TTC549 (cell line): Measurements from ENCODE around the gene RHD.
"Not testable (repeated sequence)": the region's sequence is repeated elsewhere in the genome, so short reads cannot be mapped to it uniquely, and the experiment has no call there.

ENCODE experiments used
- FAIRE-seq: peaks from 2 replicates; lab custom pipeline; 2012; peaks lifted over from hg19 to GRCh38; lab: Jason Lieb, UNC

The RHD gene

DNA sequence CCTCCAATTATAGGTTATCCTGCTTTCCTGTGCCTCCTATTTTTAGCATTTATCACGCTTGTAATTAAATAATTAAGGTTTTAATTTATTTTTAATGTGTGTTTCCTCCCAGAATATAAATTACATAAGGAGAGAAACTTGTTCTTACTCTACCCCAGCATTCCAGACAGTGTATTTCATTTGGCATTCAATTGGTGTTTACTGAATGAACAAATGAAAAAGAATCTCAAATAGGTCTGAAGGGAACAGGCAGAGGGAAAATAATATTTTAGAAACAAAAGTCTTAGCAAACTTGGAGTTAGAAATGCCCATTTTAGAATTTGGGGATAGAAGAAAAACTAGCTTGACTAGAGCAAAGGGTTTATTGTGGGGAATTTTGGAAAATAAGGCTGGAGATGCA, 15.1 kb upstream of the RHD start:
- FAIRE-seq = no peak

DNA sequence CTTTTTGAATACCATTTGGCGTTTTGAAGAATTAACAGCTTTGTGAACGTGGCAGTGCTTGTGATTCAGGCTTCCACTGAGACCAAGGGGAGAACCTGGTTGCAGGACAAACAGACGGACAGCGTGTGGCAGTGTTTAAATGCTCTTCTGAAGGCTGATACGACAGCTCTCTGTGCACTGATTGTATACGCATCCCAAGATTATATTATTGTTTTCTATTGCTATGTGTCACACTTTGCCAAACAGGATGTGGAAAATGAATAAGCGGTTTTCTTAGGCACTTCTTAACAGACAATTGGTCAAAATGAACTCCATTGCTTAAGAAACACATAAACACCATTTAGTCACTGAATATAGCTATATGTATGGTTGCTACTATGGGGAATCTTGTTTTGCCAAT, 12.5 kb upstream of the RHD start:
- not testable (repeated sequence) for FAIRE-seq

DNA sequence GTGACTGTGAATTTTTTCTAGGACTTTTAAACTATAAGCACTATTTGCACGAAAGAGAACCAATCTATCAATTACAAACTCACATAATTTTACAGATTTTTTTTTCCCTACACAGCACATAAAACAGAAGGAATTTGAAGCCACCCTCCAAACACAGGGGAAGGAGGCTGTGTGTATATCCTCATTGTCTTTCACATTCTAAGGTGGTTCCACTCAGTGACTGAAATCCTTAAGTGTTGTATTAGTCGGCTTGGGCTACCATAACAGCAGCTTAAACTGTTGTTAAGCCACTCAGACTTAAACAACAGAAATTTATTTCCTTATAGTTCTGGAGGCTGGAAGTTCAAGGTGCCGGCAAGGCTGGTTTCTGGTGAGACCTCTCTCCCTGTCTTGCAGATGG, 12.0 kb upstream of the RHD start:
- FAIRE-seq = not testable (repeated sequence)

DNA sequence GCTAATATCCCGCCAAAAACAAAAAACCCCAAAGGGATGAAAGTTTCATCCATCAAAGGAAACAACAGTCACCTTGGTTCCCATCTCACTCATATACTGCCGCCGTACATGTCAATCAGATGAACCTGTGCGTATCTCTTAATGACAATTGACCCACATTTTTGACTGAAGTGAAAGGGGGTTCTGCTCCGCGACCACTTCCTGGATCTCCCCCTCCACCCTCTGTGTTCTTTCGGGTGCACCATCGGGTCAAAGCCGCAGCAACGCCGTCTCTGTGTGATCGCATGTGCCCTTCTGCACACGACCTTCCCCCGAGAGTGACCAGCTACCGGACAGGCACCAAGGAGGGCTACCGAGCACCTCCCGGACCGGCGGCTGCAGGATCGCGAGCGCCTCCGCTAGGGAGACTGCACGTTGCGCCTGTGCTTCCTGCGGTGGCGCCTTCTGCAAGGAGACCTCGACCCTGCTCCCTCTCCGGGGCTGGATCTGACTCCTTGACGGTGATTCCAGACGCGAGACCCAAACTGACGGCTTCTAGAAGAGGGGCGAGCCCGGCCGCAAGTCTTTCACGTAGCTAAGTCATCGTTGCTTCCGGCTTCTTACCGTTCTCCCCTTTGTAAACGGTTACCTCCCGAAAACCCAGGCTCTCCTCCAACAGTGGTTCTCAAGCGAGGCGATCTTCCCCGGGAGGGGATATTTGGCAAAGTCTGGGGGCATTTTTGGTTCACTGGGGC, 5.6 kb upstream of the RHD start:
- not testable (repeated sequence) for FAIRE-seq

DNA sequence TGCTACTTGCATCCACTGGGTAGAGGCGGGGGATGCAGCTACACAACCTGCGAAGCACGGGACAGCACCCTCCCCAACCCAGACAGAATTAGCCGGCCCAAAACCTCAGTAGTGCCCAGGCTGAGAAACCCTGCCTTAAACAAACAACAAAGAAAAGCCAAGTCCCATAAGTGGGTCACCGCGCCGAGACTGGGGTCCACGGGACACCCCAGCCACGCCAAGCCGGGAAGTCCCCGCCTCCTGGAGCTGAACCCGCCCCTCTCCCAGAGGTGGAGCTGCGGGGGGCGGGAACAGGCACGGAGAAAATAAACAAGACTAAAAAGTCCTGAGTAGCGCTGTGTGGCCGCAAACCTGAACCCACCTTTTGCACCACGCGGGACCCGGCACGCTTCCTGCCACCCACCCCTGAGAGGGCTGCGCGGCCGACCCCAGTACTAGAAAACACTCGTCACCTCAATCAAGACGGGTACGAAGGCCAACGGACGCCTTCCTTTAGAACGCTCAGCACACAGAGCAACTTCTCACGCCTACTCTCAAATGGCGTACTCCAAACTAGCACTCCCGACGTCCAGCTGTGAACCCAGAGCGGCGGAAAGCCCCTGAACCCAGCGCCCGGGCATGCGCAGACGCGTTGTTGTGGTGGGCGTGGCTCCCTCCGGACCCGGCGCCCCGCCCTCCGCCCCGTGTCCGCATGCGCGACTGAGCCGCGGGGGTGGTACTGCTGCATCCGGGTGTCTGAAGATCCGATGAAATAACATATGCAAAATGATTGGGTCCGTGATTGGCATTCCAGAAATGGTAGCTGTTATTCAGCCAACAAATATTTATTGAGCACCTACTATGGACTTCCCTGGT, 4.8 kb upstream of the RHD start:
- FAIRE-seq = peak; percentile 89

DNA sequence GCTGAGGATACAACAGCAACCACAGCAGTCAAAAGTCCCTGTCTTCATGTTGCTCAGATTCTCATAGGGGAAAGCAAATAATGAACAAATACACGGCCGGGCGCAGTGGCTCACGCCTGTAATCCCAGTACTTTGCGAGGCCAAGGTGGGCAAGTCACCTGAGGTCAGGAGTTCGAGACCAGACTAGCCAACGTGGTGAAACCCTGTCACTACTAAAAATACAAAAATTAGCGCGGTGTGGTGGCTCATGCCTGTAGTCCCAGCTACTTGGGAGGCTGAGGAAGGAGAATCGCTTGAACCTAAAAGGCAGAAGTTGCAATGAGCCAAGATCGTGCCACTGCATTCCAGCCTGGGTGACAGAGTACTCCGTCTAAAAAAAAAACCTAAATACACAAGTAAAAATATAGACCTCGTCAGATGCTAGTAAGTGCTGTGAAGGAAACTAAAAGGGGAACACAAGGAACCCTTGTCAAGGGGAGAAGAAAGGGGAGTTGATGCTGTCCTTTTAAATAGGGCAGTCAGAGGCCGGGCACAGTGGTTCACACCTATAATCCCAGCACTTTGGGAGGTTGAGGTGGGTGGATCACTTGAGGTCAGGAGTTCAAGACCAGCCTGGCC, 4.1 kb upstream of the RHD start:
- not testable (repeated sequence) for FAIRE-seq

DNA sequence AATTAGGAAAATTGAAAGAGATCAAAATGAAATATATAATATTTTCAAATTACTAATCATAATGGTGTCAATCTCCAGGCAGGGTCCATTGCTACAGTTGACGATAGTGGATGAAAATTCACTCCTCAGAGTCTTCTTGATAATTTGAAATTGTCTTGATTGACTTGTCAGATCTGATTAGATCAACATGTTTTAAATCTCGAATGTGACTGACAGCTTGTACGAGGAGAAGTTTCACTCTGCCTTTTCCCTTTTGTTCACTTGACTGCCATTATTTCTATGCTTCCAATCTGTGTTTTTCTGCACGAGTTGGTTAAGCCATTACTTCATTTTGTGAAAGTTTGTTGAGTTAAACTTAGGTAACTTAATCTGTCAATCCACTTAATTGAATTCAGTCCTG, 3.3 kb downstream of the RHD start:
- FAIRE-seq = peak; percentile 28

DNA sequence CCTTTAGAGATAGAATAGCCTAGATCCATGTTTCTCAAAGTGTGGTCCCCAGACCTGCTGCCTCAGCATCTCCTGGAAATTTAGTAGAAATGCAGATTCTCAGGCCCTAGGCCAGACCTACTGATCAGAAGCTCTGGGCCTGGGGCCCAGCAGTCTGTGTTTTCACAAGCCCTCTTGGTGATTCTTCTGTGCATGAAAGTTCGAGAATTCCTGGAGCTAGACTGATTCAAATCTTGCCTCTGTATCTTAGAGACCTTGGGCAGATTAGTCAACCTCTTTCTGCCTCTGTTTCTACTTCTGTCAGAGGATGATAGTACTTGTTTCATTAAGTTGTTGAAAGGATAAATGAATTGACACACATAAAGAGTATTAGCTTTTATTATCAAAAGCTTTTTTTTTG, 5.0 kb downstream of the RHD start:
- not testable (repeated sequence) for FAIRE-seq

DNA sequence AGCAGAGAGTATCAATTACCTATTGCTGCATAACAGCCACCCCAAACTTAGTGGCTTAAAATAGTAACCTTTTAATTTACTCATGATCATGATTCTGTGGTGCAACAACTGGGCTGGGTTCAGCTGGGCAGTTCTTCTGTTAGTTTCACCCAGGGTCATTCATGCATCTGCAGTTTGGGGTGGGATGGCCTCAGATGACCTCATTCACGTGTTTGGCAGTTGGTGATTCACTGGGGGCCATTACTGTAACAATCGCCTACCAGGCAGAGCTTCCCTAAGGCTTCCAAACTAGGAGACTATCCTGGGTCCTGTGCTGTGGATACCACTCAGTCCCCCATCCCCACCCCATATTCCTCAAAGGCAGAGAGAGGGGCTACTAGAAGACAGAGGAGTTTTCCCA, 6.0 kb downstream of the RHD start:
- FAIRE-seq = not testable (repeated sequence)

DNA sequence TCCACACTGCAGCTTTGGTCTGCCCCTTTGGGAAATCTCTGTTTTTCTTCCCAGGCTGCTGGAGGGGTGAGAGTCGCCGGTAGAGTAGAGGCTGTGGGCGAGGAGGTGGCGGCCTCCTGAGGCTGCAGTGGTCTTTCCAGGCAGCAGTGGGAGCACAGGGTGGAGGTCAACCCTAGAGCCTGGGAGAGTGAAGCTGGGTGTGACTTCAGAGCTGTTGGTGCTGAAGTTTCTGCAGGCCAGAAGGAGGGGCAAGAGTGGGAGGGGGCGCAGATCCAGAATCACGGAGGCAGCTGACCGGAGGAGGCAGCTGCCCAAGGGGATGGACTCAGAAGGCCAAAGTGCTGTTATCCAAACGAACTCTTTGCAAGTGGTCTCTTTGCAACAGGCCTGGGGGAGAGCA, 6.5 kb downstream of the RHD start:
- FAIRE-seq = not testable (repeated sequence)

DNA sequence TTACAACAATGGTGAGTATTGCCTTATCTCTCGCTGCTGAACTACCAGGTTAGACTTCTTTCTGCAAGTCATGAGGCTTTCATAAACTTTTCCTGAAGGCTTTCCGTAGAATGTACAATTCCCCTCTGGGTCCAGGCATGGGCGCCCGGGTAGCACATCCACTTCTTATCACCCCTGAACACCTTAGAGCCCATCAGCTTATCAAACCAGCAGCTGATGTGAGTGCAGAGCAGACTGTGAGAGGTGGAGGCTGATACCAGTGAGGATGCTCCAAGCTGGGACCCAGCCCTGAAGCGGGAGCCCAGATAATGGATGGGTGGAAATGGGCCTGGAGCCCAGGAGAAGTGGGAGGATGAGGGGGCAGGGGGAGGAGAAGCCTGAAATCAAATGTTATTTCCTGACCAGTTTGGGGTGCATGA, 7.4 kb downstream of the RHD start:
- FAIRE-seq = not testable (repeated sequence)

DNA sequence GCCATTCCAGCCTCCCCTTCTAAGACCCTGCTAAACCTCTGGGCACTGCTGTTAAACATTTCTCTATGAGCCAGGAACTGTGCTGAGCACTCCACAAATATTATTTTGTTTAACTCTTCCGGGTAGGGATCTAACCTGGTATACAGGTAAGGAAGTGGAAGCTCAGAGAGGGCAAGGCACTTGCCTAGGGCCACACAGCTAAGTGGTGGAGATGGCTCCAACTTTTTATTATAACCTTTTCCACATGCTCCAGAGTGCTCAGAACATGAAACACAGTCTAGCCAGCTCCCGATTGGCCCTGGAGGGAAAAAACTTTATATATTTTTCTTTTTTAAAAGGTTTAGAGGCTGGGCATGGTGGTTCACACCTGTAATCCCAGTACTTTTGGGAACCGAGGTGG, 13.6 kb downstream of the RHD start:
- not testable (repeated sequence) for FAIRE-seq

DNA sequence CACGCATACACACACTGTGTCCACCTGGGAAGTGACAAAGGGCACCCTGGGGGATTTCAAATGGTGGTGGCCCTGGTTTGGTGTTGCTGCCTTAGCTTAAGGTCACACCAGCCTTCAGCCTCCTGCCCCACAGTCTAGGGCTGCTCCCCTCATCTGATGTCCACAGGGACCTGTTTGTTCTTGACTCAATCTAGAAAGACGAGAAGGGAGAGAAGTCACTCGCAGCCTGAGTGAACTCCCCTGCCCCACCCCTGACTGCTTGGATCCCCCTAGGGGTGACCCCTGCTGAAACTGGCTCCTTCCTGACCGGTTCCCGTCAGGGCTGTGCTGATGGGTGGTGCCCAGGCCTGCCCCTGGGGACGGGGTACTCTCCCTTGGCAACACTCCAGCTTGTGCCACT, 14.9 kb downstream of the RHD start:
- not testable (repeated sequence) for FAIRE-seq

DNA sequence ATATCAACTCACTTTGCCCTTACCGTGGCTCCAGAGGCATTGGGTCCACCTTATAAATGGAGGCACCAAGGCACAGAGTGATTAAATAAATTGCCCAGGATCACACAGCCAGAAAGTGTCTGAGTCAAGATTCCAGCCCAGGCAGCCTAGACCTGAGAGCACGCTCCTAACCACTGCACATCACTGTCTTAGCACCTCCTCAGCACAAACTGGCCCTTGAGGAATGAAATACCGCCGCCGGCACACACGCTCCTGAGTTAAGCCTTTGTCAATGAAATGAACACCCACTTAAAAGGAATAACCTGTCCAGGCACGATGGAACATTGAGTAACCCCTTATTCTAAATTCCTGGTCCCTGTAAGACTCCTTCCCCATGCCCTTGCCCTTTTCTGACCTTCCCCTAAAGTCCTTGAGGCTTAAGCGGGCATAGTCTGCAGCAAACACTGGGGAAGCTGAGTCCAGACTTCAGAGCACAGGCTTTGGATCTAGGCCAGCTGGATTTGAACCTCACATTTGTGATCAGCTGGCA, 16.3 kb downstream of the RHD start:
- FAIRE-seq = not testable (repeated sequence)

DNA sequence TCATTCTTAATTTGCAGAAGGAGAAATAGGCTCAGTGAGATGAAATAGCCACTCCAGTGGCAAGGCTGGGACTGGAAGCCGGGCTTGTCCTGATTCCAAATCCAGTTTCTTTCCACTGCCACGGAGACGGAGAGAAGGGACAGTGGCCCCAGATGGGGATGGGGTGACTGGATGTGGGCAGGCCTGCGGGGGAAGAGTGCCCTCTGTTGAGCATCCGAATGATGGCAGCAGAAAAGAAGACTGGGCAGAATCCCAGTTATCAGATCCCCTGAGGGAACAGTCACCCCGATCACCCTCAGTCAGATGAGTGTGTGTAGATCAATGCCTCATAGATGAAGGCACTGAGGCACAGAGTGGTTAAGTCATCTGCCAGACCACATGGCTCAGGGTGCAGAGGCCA, 17.7 kb downstream of the RHD start:
- peak; percentile 62 for FAIRE-seq

DNA sequence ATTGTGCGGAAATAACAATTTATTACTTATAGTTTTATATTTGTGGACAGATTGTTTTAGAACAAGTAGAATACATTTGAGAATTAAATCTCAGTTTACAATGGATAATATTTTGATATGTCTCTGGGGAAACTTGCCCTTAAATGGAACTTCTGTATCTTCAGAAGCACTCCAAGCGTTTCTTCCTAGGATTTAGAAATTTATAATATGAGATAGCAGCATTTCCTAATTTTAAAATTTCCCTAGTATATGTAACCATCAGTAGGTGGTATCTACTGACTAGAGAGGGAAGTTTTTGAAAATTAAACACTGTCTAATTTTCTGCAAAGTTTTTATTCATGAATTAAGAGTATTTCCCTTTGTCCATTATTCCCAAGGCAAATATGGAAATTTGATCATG, 21.1 kb downstream of the RHD start:
- not testable (repeated sequence) for FAIRE-seq

DNA sequence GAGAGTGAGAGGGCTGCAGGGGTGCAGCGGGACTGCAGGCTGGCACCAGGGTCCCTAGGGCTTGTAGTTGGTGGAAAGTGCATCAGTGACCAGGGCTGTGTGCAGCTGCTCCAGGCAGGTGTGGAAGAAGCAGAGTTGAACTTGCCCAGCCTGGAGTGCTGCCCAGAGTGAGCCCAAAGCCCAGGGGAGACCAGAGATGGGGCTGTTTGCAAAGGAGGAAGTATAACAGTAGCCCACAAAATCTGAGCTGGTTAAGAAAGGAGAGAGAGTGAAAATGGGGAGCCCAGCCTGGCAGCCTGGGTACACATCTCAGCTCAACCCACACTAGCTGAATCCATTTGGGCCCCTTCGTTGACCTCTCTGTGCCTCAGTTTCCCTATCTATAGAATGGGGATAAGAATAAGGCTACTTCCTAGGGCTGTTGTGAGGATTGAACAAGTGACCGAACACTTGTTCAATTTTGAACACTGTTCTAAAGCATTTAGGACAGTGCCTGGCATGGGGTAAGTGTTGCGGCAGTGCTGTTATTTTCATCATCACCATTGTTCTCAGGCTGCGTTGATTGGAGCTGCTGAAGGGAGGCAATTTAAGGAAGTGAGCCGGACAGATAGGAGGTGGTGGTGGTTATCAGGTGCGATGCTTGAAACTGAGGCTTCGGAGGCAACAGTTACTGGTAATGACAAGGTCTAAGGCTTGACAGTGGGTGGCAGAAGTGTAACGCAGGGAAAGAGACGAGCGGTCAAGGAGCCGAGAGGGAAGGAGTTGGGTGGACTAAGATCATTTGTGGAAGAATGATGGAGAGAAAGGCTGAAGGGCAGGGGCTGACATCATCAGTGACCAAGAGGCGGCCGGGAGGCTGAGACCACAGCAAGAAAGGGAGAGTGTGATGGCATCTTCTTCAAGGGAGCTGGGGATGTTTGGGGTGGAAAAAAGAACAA, 22.8 kb downstream of the RHD start:
- FAIRE-seq = not testable (repeated sequence)

DNA sequence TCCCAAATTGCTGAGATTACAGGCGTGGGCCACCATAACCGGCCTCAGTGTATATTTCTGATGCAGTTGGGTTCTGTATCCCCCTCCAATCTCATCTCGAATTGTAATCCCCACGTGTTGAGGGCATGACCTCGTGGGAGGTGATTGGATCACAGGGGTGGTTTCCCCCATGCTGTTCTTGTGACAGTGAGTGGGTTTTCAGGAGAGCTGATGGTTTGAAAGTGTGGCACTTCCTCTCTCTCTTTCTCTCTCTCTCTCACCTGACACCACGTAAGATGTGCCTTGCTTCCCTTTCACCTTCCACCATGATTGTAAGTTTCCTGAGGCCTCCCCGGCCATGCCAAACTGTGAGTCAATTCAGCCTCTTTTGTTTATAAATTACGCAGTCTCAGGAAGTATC, 24.2 kb downstream of the RHD start:
- not testable (repeated sequence) for FAIRE-seq

DNA sequence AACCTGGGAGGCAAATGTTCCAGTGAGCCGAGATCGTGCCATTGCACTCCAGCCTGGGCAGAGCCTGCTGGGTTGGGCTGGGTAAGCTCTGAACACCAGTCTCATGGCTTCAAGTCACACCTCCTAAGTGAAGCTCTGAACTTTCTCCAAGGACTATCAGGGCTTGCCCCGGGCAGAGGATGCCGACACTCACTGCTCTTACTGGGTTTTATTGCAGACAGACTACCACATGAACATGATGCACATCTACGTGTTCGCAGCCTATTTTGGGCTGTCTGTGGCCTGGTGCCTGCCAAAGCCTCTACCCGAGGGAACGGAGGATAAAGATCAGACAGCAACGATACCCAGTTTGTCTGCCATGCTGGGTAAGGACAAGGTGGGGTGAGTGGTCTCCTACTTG, 28.4 kb downstream of the RHD start:
- not testable (repeated sequence) for FAIRE-seq

DNA sequence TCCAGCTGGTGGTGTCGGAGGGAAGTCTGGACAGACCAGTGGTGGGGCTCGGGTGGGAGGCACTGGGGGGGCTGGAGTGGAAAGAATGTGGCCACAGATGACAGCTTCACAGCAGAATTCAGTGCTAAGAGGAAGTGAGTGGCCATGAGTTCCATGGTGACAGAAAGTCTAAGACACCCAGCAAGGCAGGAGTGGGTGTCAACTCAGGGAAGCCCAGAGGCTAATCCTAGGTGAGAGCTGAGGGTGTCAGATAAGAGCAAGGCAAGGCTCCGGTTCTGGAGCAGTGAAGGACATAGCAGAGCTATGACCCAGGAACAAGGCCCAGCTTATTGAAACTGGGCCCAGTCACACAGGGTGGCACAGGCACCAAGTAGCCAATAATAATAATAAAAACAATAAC, 30.0 kb downstream of the RHD start:
- FAIRE-seq = not testable (repeated sequence)

DNA sequence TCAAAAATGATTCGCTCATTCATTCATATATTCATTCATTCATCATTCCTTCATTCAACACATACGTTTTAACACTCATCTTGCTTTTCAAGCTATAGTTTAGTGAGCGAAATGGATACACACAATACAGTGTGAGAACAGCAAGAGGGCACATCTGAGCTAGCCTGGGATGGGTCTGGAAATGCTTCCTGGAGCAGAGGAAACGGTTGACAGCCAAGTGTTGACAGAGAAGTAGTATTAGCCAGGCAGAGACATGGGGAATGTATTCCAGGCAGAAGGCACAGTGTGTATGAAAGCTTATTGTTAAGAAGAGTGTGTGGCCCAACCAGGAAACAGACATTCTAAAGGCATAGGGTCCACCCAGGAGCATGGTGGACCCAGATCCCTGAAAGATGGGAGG, 32.6 kb downstream of the RHD start:
- not testable (repeated sequence) for FAIRE-seq

DNA sequence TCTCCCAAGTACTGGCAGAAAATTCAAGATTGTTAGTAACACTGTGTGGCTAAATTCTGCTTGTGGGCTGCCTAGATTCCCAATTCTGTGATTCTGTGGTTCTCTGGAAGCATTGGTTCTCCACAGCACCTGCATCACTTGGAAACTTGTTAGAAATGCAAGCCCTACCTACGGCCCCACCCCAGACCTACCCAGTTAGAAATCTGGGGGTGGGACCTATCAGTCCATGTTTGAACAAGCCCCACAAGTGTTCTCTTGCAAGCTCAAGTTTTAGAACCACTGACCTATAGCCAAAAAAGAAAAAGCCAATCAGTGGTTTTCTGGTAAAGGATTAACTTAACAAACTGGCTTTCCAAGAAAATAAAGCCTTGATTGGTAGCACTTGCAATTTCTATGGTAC, 35.9 kb downstream of the RHD start:
- not testable (repeated sequence) for FAIRE-seq
